ENCODE results near the gene SEMA3B.

- no peak for TF ChIP-seq RAD21 (IDR thresholded peaks at IDR 0.05; ENCODE audit: low read length)
- no peak for TF ChIP-seq RCOR1 (IDR thresholded peaks at IDR 0.05; ENCODE audit: insufficient replicate concordance, low read length)
- TF ChIP-seq CTCF (conservative IDR thresholded peaks at IDR 0.05; ENCODE audit: low read depth, low read length) = no peak
- TF ChIP-seq NFE2L2 (IDR thresholded peaks at IDR 0.05; ENCODE audit: low read depth, low read length) = no peak
- TF ChIP-seq POLR2A (IDR thresholded peaks at IDR 0.05; ENCODE audit: low read depth, low read length) = no peak
- no peak for TF ChIP-seq CHD1 (IDR thresholded peaks at IDR 0.05; ENCODE audit: low read depth, low read length)
- TF ChIP-seq BHLHE40 (IDR thresholded peaks at IDR 0.05; ENCODE audit: low read depth, low read length) = no peak
- TF ChIP-seq MAFK (IDR thresholded peaks at IDR 0.05; ENCODE audit: low read depth, low read length) = no peak
- no peak for TF ChIP-seq MXI1 (IDR thresholded peaks at IDR 0.05; ENCODE audit: borderline replicate concordance, low read depth, low read length)
Observed at GRCh38 chr3:50278123-50278879, 9.4 kb downstream of the SEMA3B start.
